Kidney glomerular epithelial cell (primary cell): ENCODE measurements around the gene TLK2.
"Not testable (repeated sequence)": the region's sequence is repeated elsewhere in the genome, so short reads cannot be mapped to it uniquely, and the experiment has no call there.

Experiments used
- DNase-seq: peaks from one replicate; lab custom pipeline; 2025; lab: John Stamatoyannopoulos, UW

TLK2 gene

DNA sequence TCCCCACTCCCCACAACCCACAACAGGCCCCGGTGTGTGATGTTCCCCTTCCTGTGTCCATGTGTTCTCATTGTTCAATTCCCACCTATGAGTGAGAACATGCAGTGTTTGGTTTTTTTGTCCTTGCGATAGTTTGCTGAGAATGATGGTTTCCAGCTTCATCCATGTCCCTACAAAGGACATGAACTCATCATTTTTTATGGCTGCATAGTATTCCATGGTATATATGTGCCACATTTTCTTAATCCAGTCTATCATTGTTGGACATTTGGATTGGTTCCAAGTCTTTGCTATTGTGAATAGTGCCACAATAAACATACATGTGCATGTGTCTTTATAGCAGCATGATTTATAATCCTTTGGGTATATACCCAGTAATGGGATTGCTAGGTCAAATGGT is 82.3 kb downstream of the TLK2 start:
- not testable (repeated sequence) for DNase-seq

DNA sequence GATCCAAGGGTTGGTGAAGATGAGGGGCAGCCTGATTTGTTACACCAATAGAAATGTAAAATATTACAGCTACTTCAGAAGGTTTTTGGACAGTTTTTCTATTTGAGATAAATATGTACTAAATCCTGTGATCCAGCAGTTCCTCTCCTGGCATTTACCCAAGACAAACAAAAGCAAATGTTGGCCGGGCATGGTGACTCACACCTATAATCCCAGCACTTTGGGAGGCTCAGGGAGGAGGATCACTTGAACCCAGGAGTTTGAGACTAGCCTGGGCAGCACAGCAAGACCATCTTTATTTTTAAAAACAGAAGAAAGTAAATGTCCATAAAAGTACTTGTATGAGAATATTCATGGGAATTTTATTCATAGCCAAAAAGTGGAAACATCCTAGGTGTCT is 84.0 kb downstream of the TLK2 start:
- DNase-seq = no peak

DNA sequence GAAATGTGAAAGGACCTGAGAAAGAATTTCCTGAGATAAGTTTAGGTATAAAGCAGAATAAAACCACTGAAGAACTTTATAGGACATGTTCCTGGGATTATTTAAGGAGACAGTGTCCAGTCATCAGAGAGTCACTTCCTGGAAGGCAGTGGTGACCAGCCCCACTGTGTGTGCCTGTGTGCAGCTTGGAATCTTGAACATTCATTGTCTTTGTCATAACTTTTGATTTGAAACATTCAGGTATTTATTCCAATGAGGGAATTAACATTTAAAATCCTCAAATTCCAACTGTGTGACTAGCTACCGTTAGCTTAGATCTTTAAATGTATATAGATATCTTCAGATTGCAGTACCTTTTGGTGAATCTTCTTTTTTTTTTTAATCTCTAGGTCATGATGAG is 87.2 kb downstream of the TLK2 start:
- DNase-seq = no peak

DNA sequence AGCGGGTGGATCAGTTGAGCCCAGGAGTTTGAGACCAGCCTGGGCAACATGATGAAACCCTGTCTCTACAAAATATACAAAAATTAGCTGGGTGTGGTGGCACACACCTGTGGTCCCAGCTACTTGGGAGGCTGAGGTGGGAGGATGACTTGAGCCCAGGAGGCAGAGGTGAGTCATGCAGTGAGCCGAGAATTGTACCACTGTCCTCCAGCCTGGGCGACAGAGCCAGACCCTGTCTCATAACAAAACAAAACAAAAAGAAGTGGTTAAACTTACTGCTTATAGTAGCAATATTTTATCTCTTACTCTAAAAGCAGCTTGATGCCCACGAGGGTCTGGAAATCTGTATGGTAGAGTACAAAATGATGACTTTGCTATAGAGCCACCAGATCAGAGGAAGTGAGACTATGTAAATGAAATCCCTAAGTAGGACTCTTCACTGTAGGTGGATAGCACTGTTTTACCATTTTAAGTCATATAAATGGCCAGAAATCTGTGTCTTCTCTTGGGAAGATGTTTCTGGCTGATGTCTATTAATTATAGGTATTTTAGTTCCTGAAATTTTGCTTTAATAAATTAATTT is 88.5 kb downstream of the TLK2 start:
- DNase-seq = no peak

DNA sequence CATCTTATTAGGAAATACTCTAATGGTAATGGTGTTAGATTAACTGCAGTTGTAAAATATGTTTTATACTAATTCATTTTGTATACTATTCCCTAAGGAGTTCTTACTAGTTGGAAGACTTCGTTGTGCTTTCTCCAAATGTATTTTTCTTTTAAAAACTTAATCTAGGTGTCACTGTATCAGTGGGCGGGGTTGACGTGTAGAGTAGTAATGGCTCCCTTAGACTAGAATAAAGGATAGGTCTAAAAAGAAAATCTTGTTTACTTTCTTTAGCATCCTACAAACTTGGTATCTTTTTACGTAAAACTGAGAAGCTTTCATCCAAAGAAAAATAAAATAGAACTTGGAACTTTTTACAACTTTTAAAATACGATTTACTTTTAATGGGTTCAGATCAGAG is 93.9 kb downstream of the TLK2 start:
- no peak for DNase-seq

DNA sequence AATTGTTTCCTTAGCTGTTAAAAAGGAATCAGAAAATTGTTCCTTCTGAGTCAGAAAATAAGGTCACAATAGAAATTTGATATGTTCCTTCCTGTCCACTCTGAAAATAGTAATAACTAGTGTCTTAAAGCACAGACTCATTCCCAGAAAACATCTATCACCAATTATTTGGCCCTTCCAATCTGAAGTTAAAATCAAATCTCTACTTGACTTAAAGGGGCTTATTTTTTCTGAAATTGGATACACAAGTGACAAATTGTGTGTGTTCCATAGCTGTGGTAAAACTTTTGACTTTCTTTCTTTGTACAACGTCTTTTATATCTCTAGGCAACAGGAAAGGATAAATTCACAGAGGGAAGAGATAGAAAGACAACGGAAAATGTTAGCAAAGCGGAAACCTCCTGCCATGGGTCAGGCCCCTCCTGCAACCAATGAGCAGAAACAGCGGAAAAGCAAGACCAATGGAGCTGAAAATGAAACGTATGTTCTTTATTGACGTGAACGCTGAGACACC is 94.3 kb downstream of the TLK2 start:
- no peak for DNase-seq

DNA sequence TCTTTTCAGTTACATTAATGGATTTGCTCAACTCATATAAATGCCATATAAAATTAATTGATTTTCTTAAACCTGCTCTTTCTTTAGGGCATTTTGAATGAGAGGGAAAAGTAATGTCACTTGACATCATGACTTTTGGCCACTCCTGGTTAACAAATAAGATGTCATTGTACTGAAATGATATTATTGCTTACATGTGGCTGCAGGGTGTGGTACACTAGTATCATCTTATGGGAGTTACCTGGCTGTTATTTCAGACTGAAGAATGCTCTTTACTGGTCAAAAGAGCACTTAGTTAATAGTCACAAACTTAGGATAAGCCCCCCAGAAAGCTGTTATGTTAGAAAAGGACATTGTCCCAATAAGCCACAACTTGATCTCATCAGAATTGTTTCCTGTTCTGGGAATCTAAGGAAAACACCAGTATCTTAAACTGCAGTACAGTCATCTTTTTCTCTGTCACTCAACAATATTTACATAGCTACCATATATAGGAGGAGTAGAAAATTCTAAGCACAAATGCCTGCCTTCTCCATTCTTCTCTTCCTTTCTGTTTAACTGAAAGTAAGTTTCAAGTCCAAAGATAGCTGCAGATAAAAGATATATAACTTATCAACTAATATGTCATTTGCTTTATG is 95.0 kb downstream of the TLK2 start:
- no peak for DNase-seq

DNA sequence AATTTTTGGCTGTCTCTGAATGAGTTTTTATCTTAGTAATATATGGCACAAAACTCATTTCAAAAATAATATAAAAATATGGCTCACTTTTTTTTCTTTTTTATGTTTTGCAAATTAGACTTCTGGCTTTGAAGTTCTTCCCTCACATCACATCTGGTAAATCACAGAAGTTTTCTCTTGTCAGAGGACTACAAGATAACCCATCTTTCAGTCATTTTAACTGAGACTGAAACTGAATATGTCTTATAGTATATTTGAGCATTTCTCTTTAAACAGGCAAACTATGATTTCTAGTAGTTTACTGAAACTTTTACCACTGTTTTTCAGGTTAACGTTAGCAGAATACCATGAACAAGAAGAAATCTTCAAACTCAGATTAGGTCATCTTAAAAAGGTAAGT is 97.8 kb downstream of the TLK2 start:
- no peak for DNase-seq

DNA sequence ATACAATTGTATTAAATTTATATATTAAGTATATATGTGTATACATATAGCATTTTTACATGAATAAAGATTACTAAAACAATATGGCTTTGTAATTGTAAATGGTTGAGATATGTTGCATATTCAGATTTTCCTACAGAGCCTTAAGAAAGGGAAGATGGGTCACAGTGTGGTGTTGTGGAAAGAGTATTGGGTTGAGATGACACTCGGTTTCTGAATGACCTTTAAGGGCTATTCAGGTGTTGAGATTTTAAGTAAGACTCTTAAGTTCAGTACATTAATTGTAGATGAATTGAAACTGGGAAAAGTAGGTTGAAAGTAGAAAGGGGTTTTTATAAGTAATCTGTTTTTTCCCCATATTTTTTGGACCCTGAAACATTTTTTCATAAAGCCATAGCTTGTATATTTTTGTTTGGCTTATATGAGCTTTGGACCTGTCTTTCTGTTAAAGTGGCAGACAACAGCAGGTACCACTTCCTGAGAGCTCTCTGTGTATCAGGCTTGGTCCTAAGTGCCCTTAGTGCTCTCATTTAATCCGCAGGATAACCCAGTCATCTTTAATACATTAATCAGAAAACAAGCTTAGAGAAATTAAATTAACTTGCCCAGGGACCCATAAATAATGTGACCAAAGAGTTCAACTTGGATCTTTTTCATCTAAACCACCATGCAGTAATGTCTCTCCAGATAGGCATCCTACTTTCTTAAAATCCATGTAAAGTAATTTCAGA is 100.3 kb downstream of the TLK2 start:
- no peak for DNase-seq

DNA sequence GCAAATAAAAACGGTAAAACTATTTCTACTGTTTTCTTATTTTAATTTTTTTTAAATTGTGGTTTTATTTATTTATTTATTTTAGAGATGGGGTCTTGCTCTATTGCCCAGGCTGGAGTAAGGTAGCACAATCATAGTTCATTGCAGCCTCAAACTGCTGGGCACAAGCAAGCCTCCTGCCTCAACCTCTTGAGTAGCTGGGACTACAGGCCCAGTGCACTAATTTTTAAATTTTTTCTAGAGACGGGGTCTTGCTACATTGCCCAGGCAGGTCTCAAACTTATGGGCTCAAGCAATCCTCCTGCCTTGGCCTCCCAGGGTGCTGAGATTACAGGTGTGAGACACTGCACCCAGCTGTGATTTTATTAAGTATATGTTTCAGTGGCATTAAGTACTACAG is 102.3 kb downstream of the TLK2 start:
- DNase-seq = no peak

DNA sequence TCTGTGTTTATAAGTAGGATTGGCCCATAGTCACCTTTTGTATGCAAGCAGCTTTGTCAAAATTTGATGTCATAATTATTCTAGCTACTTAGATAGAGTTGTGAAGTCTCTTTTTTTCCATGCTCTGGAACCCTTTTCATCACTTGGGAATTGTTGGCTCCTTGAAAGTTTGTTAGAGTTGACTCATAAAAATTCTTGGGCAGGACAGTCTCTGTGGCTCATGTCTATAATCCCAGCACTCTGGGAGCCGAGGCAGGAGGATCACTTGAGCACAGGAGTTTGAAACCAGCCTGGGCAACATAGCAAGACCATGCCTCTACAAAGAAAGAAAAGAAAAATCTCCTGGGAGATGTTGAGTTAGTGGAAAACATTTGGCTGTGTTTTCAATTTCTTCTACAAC is 103.1 kb downstream of the TLK2 start:
- no peak for DNase-seq

DNA sequence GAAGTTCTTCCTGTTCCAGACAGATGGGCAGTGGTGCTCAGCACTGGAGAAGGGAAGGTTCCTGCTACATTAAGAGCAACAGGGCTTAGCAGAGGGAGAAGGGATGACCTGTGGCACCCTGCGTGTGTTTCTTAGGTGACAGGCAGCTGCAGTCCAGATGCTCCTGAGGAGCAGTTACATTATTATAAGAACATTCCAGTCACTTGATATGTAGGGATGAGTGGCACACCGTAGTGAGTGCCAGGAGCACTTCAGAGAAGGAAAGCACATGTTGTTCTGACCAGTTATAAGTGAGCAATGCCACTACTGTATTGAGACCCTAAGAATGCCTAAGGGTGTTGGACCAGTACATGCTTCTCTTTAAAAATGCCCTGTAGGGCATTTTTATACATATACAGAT is 108.9 kb downstream of the TLK2 start:
- no peak for DNase-seq

DNA sequence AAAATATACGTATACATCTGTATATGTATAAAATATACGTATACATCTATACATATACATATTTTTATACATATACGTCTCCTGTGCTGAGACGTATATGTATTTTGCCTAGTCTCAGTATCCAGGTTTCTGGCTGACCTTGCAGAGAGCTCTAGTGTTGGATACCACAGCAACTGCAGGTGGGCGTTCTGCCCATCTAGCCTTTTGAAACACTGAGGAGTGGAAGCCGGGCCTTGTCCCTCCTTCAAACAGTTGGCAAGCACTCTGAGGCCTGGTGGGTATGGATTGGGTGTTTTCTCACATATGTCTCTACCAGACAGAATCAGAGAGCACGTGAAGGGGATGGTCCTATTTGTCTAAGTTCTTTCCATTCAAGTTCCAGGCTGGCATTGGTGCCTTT is 109.5 kb downstream of the TLK2 start:
- DNase-seq = no peak

DNA sequence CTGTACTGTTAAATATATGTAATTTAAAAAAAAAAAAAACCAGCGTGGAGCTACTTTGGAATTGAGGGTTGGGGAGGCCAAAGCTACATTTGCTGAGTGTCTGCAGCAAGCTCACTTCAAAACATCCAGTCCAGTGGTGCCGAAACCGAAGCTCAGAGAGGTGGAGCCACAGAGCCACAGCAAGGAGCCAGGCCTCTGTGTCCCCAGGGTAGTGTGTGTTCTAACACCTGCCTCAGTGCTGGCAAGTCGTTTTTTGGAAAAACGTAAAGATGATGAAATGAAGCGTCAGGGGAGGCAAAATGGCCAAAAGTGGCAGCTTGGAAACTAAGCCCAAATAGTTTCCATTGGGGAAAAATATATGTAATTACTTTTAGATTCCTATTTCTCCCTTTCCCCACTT is 112.7 kb downstream of the TLK2 start:
- no peak for DNase-seq

DNA sequence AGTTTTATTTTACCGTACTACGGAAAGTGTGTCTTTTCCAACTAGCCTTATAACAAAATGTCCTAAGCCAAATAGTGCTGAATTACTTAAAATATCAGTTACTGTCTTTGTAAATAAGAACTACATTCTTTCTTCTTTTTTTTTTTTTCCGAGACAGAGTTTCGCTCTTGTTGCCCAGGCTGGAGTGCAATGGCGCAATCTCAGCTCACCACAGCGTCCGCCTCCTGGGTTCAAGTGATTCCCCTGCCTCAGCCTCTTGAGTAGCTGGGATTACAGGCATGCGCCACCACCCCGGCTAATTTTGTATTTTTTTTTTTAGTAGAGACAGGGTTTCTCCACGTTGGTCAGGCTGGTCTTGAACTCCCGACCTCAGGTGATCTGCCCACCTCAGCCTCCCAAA is 113.2 kb downstream of the TLK2 start:
- not testable (repeated sequence) for DNase-seq

DNA sequence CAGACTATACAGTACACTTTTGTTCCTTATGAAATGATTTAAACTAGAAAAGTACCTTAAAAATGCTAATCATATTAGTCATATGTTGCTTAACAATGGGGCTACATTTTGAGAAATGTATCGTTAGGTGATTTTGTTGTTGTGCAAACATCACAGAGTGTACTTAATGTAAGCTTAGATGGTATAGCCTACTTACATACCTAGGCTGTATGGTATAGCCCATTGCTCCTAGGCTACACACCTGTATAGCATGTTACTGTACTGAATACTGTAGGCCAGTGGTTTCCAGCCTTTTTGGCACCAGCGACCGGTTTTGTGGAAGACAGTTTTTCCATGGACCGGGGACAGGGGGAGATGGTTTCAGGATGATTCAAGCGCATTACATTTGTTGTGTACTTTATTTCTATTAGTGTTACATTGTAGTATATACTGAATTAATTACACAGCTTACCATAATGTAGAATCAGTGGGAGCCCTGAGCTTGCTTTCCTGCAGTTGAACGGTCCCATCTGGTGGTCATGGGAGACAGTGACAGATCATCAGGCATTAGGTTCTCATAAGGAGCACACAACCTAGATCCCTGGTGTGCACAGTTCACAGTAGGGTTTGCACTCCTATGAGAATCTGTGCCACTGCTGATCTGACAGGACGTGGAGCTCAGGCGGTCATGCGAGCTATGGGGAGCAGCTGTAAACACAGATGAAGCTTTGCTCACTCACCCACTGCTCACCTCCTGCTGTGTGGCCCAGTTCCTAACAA is 113.9 kb downstream of the TLK2 start:
- DNase-seq = no peak

DNA sequence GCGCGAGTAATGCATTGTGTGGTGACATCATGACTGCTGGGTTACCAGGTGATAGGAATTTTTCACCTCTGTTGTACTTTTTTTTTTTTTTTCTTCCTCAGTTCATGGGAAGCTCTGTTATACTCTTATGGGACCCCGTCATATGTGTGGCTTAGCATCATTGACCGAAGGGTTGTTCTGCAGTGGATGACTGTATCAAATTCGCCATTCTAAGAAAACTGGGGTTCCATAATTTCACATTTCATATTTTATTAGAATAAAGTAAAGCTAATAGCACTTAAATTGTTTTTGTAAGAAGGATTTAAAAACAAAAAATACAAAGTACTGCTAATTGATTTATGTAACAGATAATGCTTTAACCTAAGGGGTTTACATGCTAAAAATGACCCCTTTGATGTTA is 116.9 kb downstream of the TLK2 start:
- DNase-seq = no peak

DNA sequence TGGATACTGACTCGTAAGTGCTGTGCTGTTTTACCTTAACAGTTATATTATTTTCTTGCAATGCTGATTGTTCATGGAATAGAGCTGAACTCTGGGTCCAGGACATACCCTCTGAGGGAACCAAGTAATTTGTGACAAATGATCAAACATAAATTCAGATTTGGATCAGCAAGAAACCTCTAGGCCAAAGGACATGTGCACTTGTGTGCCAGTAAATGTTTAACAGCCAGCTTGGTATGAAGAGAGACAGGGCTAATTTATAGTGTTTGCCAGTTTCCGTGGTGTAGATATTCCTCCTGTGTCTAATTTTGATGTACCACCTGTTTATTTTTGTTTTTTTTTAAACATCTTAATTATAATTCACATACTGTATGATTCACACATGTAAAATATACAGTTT is 118.0 kb downstream of the TLK2 start:
- DNase-seq = no peak

DNA sequence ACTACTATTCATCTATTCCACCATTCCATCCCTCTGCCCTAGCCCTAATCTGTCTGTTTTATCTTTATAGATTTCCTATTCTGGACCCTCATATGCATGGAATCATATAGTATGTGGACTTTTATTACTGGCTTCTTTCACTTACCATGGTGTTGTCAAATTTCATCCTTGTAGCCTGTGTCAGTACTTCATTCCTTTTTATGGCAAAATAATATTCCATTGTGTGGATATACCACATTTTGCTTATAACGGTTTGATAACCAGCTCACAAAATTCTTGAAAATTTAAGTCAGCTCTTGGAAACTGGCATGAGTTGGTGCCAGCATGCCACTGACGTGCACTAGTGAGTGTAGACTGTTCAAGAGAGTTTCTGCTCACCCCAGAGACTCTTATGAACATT is 118.5 kb downstream of the TLK2 start:
- DNase-seq = no peak

DNA sequence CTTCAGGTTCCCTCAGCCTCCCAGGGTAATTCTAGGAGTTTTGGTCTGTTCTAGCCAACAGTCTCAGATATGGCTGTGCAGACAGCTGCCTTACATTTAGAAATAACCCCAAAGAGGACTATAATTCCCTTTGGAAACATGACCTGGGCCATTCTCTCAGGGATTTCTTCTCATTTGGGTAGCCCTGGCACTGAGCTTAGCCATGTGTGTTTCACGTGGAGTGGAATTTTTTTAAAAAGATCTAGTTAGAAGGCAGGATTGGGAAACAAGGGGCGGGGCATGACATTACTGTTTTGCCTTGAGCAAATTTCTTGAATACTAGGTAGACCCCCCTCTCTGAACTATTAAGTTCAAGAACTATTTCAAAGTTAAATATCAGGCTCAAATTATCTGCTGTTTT is 119.3 kb downstream of the TLK2 start:
- no peak for DNase-seq

DNA sequence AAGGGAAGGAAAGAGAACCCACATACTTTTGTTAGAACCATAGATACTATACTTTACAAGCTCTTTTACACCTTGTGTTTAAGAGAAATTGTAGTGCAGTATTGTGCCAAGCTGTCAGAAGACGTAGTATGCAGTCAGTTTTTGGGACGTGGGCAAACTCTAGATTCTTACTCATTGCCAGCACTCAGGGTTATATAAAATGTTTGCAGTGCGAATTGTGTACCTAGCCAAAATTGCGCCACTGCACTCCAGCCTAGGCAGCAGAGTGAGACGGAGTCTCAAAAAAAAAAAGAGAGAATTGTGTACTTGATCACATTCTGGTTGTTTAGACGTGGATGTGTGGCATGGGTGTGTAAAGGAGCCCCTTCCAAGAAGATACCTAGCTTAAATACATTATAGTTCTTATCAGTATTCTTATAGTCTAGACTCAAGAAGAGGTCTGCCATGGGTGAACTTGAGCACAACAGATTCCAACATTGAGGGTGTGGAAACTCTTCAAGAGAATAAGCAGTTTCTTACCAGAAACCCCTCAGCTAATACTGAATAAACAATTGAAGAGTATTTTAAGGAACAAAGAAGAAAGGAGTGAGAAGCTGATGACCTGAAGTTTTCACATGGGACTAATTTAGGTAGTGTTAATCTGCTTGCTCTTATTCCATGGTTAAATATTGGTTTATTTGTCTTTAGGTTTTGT is 121.5 kb downstream of the TLK2 start:
- no peak for DNase-seq

DNA sequence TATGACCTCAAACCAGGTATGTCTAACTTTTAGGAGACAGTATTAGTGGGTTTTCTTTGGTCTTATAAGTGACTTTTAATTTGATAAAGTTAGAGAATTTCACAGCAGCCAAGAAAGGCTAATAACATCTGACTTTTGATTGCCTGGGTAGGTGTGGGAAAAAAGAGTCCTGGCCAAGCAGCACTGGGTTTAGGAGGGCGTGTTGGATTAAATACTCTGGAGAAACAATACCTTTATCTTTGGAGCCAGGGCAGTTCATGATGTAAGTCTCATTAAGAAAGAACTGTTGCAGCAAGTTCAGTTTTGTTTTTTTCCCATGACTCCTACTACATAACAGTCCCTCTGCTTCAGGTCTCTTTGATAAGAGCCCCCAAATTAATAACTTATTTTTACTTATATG is 122.2 kb downstream of the TLK2 start:
- no peak for DNase-seq
